GM23338 (cell line): Measurements from ENCODE around the gene OLA1. TPM values are rescaled to one million over a fixed set of nuclear protein-coding genes. Genes with fewer than 3 reads are reported as not detected.

Experiments
- ATAC-seq: fragments of 200-7000 bp; cut with Tn5 transposase; 3 replicates; pipeline ENCODE4 v1.9.1; 2020
- DNase-seq: peaks from one replicate; pipeline ENCODE4 v3.0.0-alpha.2; 2015; ENCODE audit warnings: low spot score
- H2AFZ ChIP-seq: fragments of 200-600 bp; sonication (generic); 2 replicates; pipeline ENCODE4 v1.8.0; 2016; ENCODE audit warnings: antibody characterized with exemption, mild to moderate bottlenecking, moderate library complexity
- H3F3A ChIP-seq: fragments of 200-600 bp; sonication (generic); replicated peaks from 2 replicates; pipeline ENCODE4 v1.8.0; 2017; ENCODE audit warnings: antibody characterized with exemption, mixed run types, low read depth
- H3K27ac ChIP-seq: fragments of 200-600 bp; sonication (generic); 2 replicates; pipeline ENCODE4 v1.6.1; 2016; ENCODE audit warnings: low read depth
- H3K27me3 ChIP-seq: fragments of 200-600 bp; sonication (generic); 2 replicates; pipeline ENCODE4 v1.8.0; 2016; ENCODE audit warnings: mild to moderate bottlenecking, mixed run types, moderate library complexity; ENCODE audit not compliant: insufficient read depth
- H3K36me3 ChIP-seq: fragments of 200-600 bp; sonication (generic); 2 replicates; pipeline ENCODE4 v1.8.0; 2016; ENCODE audit warnings: mild to moderate bottlenecking; ENCODE audit not compliant: insufficient read depth
- H3K4me1 ChIP-seq: fragments of 200-600 bp; sonication (generic); 2 replicates; pipeline ENCODE4 v1.8.0; 2016; ENCODE audit warnings: mild to moderate bottlenecking, moderate library complexity; ENCODE audit not compliant: insufficient read depth
- H3K4me2 ChIP-seq: fragments of 200-600 bp; sonication (generic); 2 replicates; pipeline ENCODE4 v1.7.1; 2017; ENCODE audit warnings: mixed run types
- H3K4me3 ChIP-seq: fragments of 200-600 bp; sonication (generic); 2 replicates; pipeline ENCODE4 v1.6.1; 2016; ENCODE audit warnings: mixed run types
- H3K79me2 ChIP-seq: fragments of 200-600 bp; sonication (generic); replicated peaks from 2 replicates; pipeline ENCODE4 v1.8.0; 2017; ENCODE audit warnings: mild to moderate bottlenecking; ENCODE audit not compliant: insufficient read depth
- H3K9me2 ChIP-seq: fragments of 200-600 bp; sonication (generic); 2 replicates; pipeline ENCODE4 v1.8.0; 2017; ENCODE audit not compliant: insufficient read depth
- H4K20me1 ChIP-seq: fragments of 200-600 bp; sonication (generic); replicated peaks from 2 replicates; pipeline ENCODE4 v1.8.0; 2017; ENCODE audit warnings: mild to moderate bottlenecking; ENCODE audit not compliant: insufficient read depth
- H3K27ac Mint-ChIP-seq: 2 replicates; pipeline ENCODE4 v1.8.0; 2020; ENCODE audit warnings: inconsistent platforms, mild to moderate bottlenecking, moderate library complexity, mixed read lengths
- H3K27me3 Mint-ChIP-seq: 3 replicates; pipeline ENCODE4 v1.8.0; 2022; ENCODE audit warnings: low read depth, mild to moderate bottlenecking, moderate library complexity, mixed read lengths, inconsistent platforms; ENCODE audit not compliant: insufficient read depth, poor library complexity
- H3K36me3 Mint-ChIP-seq: 3 replicates; pipeline ENCODE4 v1.8.0; 2021; ENCODE audit warnings: low read depth, mild to moderate bottlenecking, inconsistent platforms, moderate library complexity, mixed read lengths
- H3K4me1 Mint-ChIP-seq: 3 replicates; pipeline ENCODE4 v1.8.0; 2020; ENCODE audit warnings: mild to moderate bottlenecking, inconsistent platforms, mixed read lengths
- H3K4me3 Mint-ChIP-seq: 3 replicates; pipeline ENCODE4 v1.8.0; 2021; ENCODE audit warnings: moderate library complexity, mild to moderate bottlenecking, inconsistent platforms, mixed read lengths
- H3K9me3 Mint-ChIP-seq: 3 replicates; pipeline ENCODE4 v1.8.0; 2020; ENCODE audit warnings: moderate library complexity, mild to moderate bottlenecking, inconsistent platforms, mixed read lengths
- CREB1 ChIP-seq: fragments of 250-450 bp; sonication (Bioruptor Pico); IDR thresholded peaks from 2 replicates; pipeline ENCODE4 v1.5.0; 2020; ENCODE audit warnings: low read depth, mild to moderate bottlenecking, moderate library complexity
- NANOG ChIP-seq: IDR thresholded peaks from 2 replicates; pipeline ENCODE4 v1.6.1; 2016; ENCODE audit warnings: antibody characterized with exemption, borderline replicate concordance
- STAT1 ChIP-seq: IDR thresholded peaks from one replicate; pipeline ENCODE4 v1.6.1; 2016; ENCODE audit warnings: antibody characterized with exemption; ENCODE audit not compliant: unreplicated experiment
- ZNF114 ChIP-seq: fragments of 250-450 bp; sonication (Bioruptor Pico); IDR thresholded peaks from 2 replicates; pipeline ENCODE4 v1.5.0; 2020; ENCODE audit warnings: mild to moderate bottlenecking, moderate library complexity
- ZNF331 ChIP-seq: fragments of 250-450 bp; sonication (Bioruptor Pico); IDR thresholded peaks from 2 replicates; pipeline ENCODE4 v1.5.0; 2020; ENCODE audit warnings: low read depth, mild to moderate bottlenecking, moderate library complexity
- polyA plus RNA-seq: library from polyadenylated mRNA; unstranded; fragments of >200 nt; fragmentation: Nextera tagmentation; extraction: Ambion mirVana; gene quantifications from 2 replicates; pipeline ENCODE4 v1.2.1, GENCODE V29; 2016
- total RNA-seq: library from RNA; depleted of rRNA; stranded (reverse); fragments of >200 nt; shearing (Covaris generic); gene quantifications from 2 replicates; pipeline ENCODE4 v1.2.3, GENCODE V29; 2014
- TF ChIP-seq, protein P1 (sequence below): fragments of 250-450 bp; sonication (Bioruptor Pico); IDR thresholded peaks from 2 replicates; pipeline ENCODE4 v1.5.0; 2020; ENCODE audit warnings: mild to moderate bottlenecking, moderate library complexity

The OLA1 gene
- total and polyA plus RNA-seq, 2 experiments from 2014 or later: 104 to 242 TPM

DNA sequence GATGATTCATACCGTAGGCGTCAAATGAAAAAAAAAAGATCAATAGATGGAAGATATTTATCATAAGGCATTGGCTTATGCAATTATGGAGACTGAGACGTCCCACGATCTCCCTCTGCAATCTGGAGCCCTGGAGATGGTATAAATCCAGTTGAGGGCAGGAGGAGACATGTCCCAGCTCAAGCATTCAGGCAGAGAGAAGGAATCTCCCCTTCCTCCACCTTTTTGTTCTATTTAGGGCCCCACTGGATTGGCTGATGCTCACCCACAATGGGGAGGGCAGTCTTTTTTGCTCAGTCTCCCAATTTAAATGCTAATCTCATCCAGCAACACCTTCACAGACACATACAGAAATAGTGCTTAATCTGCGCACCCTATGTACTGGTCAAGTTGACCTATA lies 18.0 kb upstream of the OLA1 start:
- Histone ChIP-seq H3K27me3 (no peaks in the 10 kb centered on the region), H3F3A (no peaks in the 10 kb centered on the region), H3K4me3 (peak overlapping the region; percentile 8; the same call in 1 of the 2 replicates), H2AFZ (no peak overlapping the region; the same call in 1 of the 2 replicates), H3K9me2 (no peaks in the 10 kb centered on the region), H4K20me1 (no peaks in the 10 kb centered on the region), H3K27ac (no peak overlapping the region), H3K4me1 (peaks cover 32% of the 10 kb centered on the region), H3K4me2 (peak overlapping the region; percentile 68), H3K36me3 (no peaks in the 10 kb centered on the region), H3K79me2 (no peaks in the 10 kb centered on the region)
- Mint-ChIP-seq H3K36me3 (no peaks in the 10 kb centered on the region), H3K27ac (no peak overlapping the region), H3K27me3 (peaks cover 7% of the 10 kb centered on the region), H3K4me3 (no peak overlapping the region; the same call in 2 of the 3 replicates), H3K4me1 (peaks cover 26% of the 10 kb centered on the region), H3K9me3 (no peaks in the 10 kb centered on the region)
- peak; percentile 91 for ATAC-seq
- no peak for DNase-seq
- TF ChIP-seq STAT1: no peak
- TF ChIP-seq CREB1 (CRISPR knock-in tag): no peak
- TF ChIP-seq ZNF114 (CRISPR knock-in tag): no peak
- TF ChIP-seq NANOG: no peak
- TF ChIP-seq, protein P1, sequence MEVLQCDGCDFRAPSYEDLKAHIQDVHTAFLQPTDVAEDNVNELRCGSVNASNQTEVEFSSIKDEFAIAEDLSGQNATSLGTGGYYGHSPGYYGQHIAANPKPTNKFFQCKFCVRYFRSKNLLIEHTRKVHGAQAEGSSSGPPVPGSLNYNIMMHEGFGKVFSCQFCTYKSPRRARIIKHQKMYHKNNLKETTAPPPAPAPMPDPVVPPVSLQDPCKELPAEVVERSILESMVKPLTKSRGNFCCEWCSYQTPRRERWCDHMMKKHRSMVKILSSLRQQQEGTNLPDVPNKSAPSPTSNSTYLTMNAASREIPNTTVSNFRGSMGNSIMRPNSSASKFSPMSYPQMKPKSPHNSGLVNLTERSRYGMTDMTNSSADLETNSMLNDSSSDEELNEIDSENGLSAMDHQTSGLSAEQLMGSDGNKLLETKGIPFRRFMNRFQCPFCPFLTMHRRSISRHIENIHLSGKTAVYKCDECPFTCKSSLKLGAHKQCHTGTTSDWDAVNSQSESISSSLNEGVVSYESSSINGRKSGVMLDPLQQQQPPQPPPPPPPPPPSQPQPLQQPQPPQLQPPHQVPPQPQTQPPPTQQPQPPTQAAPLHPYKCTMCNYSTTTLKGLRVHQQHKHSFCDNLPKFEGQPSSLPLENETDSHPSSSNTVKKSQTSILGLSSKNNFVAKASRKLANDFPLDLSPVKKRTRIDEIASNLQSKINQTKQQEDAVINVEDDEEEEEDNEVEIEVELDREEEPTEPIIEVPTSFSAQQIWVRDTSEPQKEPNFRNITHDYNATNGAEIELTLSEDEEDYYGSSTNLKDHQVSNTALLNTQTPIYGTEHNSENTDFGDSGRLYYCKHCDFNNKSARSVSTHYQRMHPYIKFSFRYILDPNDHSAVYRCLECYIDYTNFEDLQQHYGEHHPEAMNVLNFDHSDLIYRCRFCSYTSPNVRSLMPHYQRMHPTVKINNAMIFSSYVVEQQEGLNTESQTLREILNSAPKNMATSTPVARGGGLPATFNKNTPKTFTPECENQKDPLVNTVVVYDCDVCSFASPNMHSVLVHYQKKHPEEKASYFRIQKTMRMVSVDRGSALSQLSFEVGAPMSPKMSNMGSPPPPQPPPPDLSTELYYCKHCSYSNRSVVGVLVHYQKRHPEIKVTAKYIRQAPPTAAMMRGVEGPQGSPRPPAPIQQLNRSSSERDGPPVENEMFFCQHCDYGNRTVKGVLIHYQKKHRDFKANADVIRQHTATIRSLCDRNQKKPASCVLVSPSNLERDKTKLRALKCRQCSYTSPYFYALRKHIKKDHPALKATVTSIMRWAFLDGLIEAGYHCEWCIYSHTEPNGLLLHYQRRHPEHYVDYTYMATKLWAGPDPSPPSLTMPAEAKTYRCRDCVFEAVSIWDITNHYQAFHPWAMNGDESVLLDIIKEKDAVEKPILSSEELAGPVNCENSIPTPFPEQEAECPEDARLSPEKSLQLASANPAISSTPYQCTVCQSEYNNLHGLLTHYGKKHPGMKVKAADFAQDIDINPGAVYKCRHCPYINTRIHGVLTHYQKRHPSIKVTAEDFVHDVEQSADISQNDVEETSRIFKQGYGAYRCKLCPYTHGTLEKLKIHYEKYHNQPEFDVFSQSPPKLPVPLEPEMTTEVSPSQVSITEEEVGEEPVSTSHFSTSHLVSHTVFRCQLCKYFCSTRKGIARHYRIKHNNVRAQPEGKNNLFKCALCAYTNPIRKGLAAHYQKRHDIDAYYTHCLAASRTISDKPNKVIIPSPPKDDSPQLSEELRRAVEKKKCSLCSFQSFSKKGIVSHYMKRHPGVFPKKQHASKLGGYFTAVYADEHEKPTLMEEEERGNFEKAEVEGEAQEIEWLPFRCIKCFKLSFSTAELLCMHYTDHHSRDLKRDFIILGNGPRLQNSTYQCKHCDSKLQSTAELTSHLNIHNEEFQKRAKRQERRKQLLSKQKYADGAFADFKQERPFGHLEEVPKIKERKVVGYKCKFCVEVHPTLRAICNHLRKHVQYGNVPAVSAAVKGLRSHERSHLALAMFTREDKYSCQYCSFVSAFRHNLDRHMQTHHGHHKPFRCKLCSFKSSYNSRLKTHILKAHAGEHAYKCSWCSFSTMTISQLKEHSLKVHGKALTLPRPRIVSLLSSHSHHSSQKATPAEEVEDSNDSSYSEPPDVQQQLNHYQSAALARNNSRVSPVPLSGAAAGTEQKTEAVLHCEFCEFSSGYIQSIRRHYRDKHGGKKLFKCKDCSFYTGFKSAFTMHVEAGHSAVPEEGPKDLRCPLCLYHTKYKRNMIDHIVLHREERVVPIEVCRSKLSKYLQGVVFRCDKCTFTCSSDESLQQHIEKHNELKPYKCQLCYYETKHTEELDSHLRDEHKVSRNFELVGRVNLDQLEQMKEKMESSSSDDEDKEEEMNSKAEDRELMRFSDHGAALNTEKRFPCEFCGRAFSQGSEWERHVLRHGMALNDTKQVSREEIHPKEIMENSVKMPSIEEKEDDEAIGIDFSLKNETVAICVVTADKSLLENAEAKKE (CRISPR knock-in tag): peak; percentile 66

DNA sequence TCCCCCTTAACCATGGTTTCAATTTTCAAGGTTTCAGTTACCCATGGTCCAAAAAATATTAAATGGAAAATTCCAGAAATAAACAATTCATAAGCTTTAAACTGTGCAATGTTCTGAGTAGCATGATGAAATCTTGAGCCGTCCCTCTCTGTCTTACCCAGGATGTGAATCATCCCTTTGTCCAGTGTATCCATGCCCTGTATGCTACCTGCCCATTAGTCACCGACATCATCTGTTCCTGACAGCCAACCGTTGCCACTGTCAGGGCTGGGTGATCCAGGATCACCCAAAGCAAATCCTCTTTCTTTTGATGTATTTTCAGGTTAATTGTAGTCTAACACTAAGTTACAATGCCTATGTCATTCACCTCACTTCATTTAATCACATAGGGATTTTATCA lies 15.7 kb upstream of the OLA1 start:
- Histone ChIP-seq H3K36me3 (no peaks in the 10 kb centered on the region), H3K79me2 (no peaks in the 10 kb centered on the region), H3K9me2 (no peaks in the 10 kb centered on the region), H3K4me3 (no peak overlapping the region), H3K27me3 (no peaks in the 10 kb centered on the region), H4K20me1 (no peaks in the 10 kb centered on the region), H3K4me1 (peaks cover 32% of the 10 kb centered on the region), H2AFZ (no peak overlapping the region), H3K4me2 (no peak overlapping the region), H3F3A (no peaks in the 10 kb centered on the region), H3K27ac (no peak overlapping the region)
- DNase-seq (no peak), ATAC-seq (no peak)
- Mint-ChIP-seq H3K27ac (no peak overlapping the region), H3K27me3 (peaks cover 7% of the 10 kb centered on the region), H3K4me3 (no peak overlapping the region), H3K4me1 (peaks cover 26% of the 10 kb centered on the region), H3K36me3 (no peaks in the 10 kb centered on the region), H3K9me3 (no peaks in the 10 kb centered on the region)
- no peak for TF ChIP-seq CREB1 (CRISPR knock-in tag)
- TF ChIP-seq, protein P1 (CRISPR knock-in tag): no peak
- no peak for TF ChIP-seq ZNF331 (CRISPR knock-in tag)
- no peak for TF ChIP-seq NANOG
